ENCODE data around the gene CLEC20A. TPM values are rescaled to one million over a fixed set of nuclear protein-coding genes. Genes with fewer than 3 reads are reported as not detected.

Gene CLEC20A
- total RNA-seq, 4 donors from 2014 or later: not detected

DNA sequence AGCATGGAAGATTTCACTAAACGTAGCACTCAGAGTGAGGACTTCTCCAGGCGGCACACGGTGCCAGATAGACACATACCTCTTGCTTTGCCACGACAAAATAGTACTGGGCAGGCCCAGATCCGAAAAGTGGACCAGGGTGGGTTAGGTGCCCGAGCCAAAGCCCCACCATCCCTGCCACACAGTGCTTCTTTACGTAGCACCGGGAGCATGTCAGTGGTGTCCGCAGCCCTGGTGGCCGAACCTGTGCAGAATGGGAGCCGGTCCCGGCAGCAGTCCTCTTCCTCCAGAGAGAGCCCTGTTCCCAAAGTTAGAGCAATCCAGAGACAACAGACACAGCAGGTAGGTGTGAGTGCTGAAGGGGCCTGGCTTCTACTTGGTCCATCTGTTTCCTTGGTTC is 38.6 kb downstream of the CLEC20A start:
- no peak overlapping the region for H3K4me3 ChIP-seq
- peaks cover 0 to 10% (median 0%) of the 10 kb centered on the region in 4 donors for H3K4me1 ChIP-seq
- WGBS: 90% methylated on average over 8 of the region's 12 CpGs
- H3K27ac ChIP-seq (replicated peaks in 1 of 4): no peak overlapping the region
- intact Hi-C loops (cut with DNase I): no loop called here
- peaks cover 11 to 43% (median 20%) of the 10 kb centered on the region in 4 donors for H3K36me3 ChIP-seq
- no peak for DNase-seq (ENCODE audit: extremely low spot score)
- no peak for TF ChIP-seq POLR2AphosphoS5 (IDR thresholded peaks at IDR 0.05)
- TF ChIP-seq EP300 (IDR thresholded peaks at IDR 0.05): no peak
- TF ChIP-seq POLR2A (IDR thresholded peaks at IDR 0.05; ENCODE audit: low read depth): no peak
- TF ChIP-seq, protein P1, sequence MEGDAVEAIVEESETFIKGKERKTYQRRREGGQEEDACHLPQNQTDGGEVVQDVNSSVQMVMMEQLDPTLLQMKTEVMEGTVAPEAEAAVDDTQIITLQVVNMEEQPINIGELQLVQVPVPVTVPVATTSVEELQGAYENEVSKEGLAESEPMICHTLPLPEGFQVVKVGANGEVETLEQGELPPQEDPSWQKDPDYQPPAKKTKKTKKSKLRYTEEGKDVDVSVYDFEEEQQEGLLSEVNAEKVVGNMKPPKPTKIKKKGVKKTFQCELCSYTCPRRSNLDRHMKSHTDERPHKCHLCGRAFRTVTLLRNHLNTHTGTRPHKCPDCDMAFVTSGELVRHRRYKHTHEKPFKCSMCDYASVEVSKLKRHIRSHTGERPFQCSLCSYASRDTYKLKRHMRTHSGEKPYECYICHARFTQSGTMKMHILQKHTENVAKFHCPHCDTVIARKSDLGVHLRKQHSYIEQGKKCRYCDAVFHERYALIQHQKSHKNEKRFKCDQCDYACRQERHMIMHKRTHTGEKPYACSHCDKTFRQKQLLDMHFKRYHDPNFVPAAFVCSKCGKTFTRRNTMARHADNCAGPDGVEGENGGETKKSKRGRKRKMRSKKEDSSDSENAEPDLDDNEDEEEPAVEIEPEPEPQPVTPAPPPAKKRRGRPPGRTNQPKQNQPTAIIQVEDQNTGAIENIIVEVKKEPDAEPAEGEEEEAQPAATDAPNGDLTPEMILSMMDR (IDR thresholded peaks at IDR 0.05): no peak
- no peaks in the 10 kb centered on the region for H3K27me3 ChIP-seq
- H3K9me3 ChIP-seq: no peaks in the 10 kb centered on the region

DNA sequence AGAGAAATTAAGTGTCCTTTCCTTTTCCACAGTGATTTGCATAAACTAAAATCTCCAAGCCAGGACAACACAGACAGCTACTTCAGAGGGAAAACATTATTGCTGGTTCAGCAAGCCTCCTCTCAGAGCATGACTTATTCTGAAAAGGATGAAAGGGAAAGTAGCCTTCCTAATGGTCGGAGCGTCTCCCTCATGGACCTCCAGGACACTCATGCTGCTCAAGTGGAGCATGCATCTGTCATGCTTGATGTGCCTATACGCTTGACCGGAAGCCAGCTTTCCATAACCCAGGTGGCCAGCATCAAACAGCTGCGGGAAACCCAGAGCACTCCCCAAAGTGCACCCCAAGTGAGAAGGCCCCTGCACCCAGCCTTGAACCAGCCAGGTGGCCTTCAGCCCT is 39.1 kb downstream of the CLEC20A start:
- no peak for DNase-seq (ENCODE audit: extremely low spot score)
- Histone ChIP-seq H3K4me1 (peaks cover 0 to 10% (median 0%) of the 10 kb centered on the region in 4 donors), H3K27me3 (no peaks in the 10 kb centered on the region), H3K4me3 (no peak overlapping the region), H3K9me3 (no peaks in the 10 kb centered on the region), H3K36me3 (peaks cover 11 to 46% (median 20%) of the 10 kb centered on the region in 4 donors), H3K27ac (replicated peaks in 1 of 4) (no peak overlapping the region)
- TF ChIP-seq, protein P1 (IDR thresholded peaks at IDR 0.05): no peak
- TF ChIP-seq POLR2A (IDR thresholded peaks at IDR 0.05; ENCODE audit: low read depth): no peak
- no peak for TF ChIP-seq POLR2AphosphoS5 (IDR thresholded peaks at IDR 0.05)
- TF ChIP-seq EP300 (IDR thresholded peaks at IDR 0.05): no peak
- intact Hi-C loops (cut with DNase I): no loop called here
- WGBS: 88% methylated on average over 5 of the region's 5 CpGs

DNA sequence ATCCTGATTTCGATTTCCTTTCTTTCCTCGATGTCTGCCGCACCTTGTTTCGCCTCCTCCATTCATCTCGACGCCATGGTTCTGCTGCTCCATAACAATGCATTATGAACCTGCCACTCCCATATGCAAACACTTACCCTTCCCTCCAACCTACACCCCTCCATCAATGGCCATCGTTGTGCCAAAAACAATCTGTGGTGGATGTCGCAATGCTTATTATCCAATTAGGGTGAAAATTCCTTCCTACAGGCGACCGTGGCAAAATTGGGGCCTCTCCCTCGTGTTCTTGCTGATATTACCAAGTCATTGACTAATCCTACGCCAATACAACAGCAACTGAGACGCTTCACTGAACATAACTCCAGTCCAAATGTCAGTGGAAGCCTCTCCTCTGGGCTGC is 40.3 kb downstream of the CLEC20A start:
- TF ChIP-seq, protein P1 (IDR thresholded peaks at IDR 0.05): no peak
- no peak for TF ChIP-seq POLR2A (IDR thresholded peaks at IDR 0.05; ENCODE audit: low read depth)
- no peak for TF ChIP-seq EP300 (IDR thresholded peaks at IDR 0.05)
- TF ChIP-seq POLR2AphosphoS5 (IDR thresholded peaks at IDR 0.05): no peak
- Histone ChIP-seq H3K9me3 (no peaks in the 10 kb centered on the region), H3K27me3 (no peaks in the 10 kb centered on the region), H3K36me3 (peaks cover 12 to 58% (median 27%) of the 10 kb centered on the region in 4 donors), H3K4me1 (peaks cover 0 to 10% (median 0%) of the 10 kb centered on the region in 4 donors), H3K27ac (replicated peaks in 1 of 4) (no peak overlapping the region), H3K4me3 (no peak overlapping the region)
- WGBS: 94% methylated on average over 13 of the region's 13 CpGs
- intact Hi-C loops (cut with DNase I): no loop called here
- DNase-seq (ENCODE audit: extremely low spot score): no peak

DNA sequence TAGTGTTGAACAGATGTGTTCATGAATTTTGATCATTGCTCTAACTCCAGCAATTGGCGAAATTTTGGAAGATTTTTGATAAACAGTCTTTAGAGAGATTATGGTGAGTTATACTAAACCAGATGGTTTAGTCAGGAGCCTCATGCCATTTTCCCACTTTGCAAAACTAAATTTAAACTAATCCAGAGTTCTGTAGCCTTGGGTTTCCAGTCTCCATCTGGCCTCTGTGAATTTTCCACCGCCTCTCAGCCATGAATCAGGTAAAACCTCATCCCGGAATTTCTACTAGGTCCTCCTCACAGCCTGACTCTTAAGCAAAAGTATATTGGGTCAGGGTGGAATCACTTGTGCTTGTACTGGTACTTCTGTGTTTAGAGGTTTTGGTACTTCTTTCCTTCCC is 44.8 kb downstream of the CLEC20A start:
- H3K27me3 ChIP-seq: no peaks in the 10 kb centered on the region
- peaks cover 0 to 44% (median 13%) of the 10 kb centered on the region in 4 donors for H3K36me3 ChIP-seq
- TF ChIP-seq POLR2AphosphoS5 (IDR thresholded peaks at IDR 0.05): no peak
- H3K27ac ChIP-seq (replicated peaks in 1 of 4): no peak overlapping the region
- WGBS: 98% methylated on average over 3 of the region's 3 CpGs
- no peaks in the 10 kb centered on the region for H3K4me1 ChIP-seq
- H3K9me3 ChIP-seq: no peaks in the 10 kb centered on the region
- no peak for DNase-seq (ENCODE audit: extremely low spot score)
- H3K4me3 ChIP-seq: no peak overlapping the region
- intact Hi-C loops (cut with DNase I): no loop called here

DNA sequence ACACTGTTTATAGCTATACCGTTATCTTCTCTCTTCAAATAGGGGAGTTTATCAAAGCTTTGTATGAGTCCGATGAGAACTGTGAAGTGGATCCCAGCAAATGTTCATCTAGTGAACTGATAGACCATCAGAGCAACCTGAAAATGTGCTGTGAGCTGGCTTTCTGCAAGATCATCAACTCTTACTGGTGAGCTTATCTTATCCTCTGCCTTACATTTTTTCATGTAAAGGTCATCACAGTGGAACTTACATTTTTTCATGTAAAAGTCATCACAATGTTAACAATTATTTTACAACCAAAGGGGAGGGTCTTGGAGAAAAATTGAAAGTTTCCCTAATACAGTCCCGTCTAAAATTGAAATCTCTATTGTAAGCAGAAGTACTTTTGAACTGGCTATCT is 45.2 kb downstream of the CLEC20A start:
- intact Hi-C loops (cut with DNase I): no loop called here
- Histone ChIP-seq H3K36me3 (peaks cover 0 to 45% (median 11%) of the 10 kb centered on the region in 4 donors), H3K4me3 (no peak overlapping the region)

More for the DNA sequence above, 45.2 kb downstream of the CLEC20A start:
- no peak overlapping the region for H3K27ac ChIP-seq (replicated peaks in 1 of 4)
- DNase-seq (ENCODE audit: extremely low spot score): no peak
- H3K4me1 ChIP-seq: no peaks in the 10 kb centered on the region
- WGBS: 76% methylated on average over 3 of the region's 3 CpGs
- TF ChIP-seq POLR2A (IDR thresholded peaks at IDR 0.05; ENCODE audit: low read depth) (no peak), POLR2AphosphoS5 (IDR thresholded peaks at IDR 0.05) (no peak), EP300 (IDR thresholded peaks at IDR 0.05) (no peak)
- TF ChIP-seq, protein P1 (IDR thresholded peaks at IDR 0.05): no peak
- no peaks in the 10 kb centered on the region for H3K9me3 ChIP-seq
- H3K27me3 ChIP-seq: no peaks in the 10 kb centered on the region
